Measurements from ENCODE around the gene KRTAP4-1. TPM values are rescaled to one million over a fixed set of nuclear protein-coding genes. Genes with fewer than 3 reads are reported as not detected.
"Not testable (repeated sequence)": the region's sequence is repeated elsewhere in the genome, so short reads cannot be mapped to it uniquely, and the experiment has no call there.

The KRTAP4-1 gene
- total RNA-seq, 1 donor: not detected

- peak within 1 kb of the TSS; percentile 69 for H3K27ac ChIP-seq (ENCODE audit: low read depth, low read length)
- TF ChIP-seq CTCF (IDR thresholded peaks at IDR 0.05; ENCODE audit: extremely low read depth, low read depth, low read length): no peak
- DNase-seq (ENCODE audit: insufficient read length, low spot score, missing footprints): peak; percentile 78
These were observed 44.2 kb downstream of the KRTAP4-1 start, which contains the start of gene KRTAP4-6 for GRCh38 chr17:41140360-41141131. Gene KRTAP4-6 (minus strand): TSS chr17:41140544. CDS start chr17:41140487, 57 bp downstream.

GRCh38 chr17:41139865-41140264 lies 44.8 kb downstream of the KRTAP4-1 start:
- H3K36me3 ChIP-seq (ENCODE audit: insufficient read depth, low read length); H4K20me1 ChIP-seq (ENCODE audit: insufficient read depth, low read length); H2AFZ ChIP-seq (ENCODE audit: low read length); H3K4me3 ChIP-seq (ENCODE audit: insufficient read depth, low read length); H3K79me2 ChIP-seq (ENCODE audit: insufficient read depth, low read length); DNase-seq (ENCODE audit: insufficient read length, low spot score, missing footprints); H3K4me1 ChIP-seq (ENCODE audit: insufficient read depth, low read length); H3K27me3 ChIP-seq (ENCODE audit: insufficient read depth, low read length); H3K4me2 ChIP-seq (ENCODE audit: insufficient read depth, low read length); H3K9me3 ChIP-seq (ENCODE audit: low read depth, low read length): not testable (repeated sequence)
- H3K27ac ChIP-seq (ENCODE audit: low read depth, low read length): peak overlapping the region; percentile 69

More at GRCh38 chr17:41140360-41141131, 44.2 kb downstream of the KRTAP4-1 start, which contains the start of gene KRTAP4-6:
- Histone ChIP-seq H3K4me3 (ENCODE audit: insufficient read depth, low read length) (no peak within 1 kb of the TSS), H3K79me2 (ENCODE audit: insufficient read depth, low read length) (no peaks in the 10 kb centered on the region), H3K36me3 (ENCODE audit: insufficient read depth, low read length) (no peaks in the 10 kb centered on the region), H3K9me3 (ENCODE audit: low read depth, low read length) (peaks cover 2% of the 10 kb centered on the region), H3K27me3 (ENCODE audit: insufficient read depth, low read length) (no peaks in the 10 kb centered on the region), H3K4me2 (ENCODE audit: insufficient read depth, low read length) (no peak within 1 kb of the TSS), H2AFZ (ENCODE audit: low read length) (no peak within 1 kb of the TSS), H4K20me1 (ENCODE audit: insufficient read depth, low read length) (no peaks in the 10 kb centered on the region), H3K4me1 (ENCODE audit: insufficient read depth, low read length) (peaks cover 6% of the 10 kb centered on the region)

Small RNA genes within 50 kb of the gene (small RNA-seq; reads per million reads assigned to genes)
- not detected for gene KRTAP4-17P

Other genes with a start within 250 kb of the KRTAP4-1 start
- gene KRT23, start 247.3 kb downstream of the KRTAP4-1 start, total RNA-seq: 0.36 and 0.59 TPM in 2 replicates
- gene KRT39, start 218.0 kb downstream of the KRTAP4-1 start, total RNA-seq: 0.36 TPM in 1 of 2 replicates, not detected in the other
- gene KRT40, start 200.6 kb downstream of the KRTAP4-1 start, total RNA-seq: under 0.01 TPM in 1 of 2 replicates, not detected in the other
- not detected in 2 replicates for gene KRTAP3-3, start 190.7 kb downstream of the KRTAP4-1 start, total RNA-seq
- gene KRTAP3-2, start 185.0 kb downstream of the KRTAP4-1 start, total RNA-seq: not detected in 2 replicates
- not detected in 2 replicates for gene KRTAP3-1, start 175.8 kb downstream of the KRTAP4-1 start, total RNA-seq
- 25.0 and 31.8 TPM in 2 replicates for gene KRTAP1-5, start 157.7 kb downstream of the KRTAP4-1 start, total RNA-seq
- not detected in 2 replicates for gene KRTAP1-4, start 154.7 kb downstream of the KRTAP4-1 start, total RNA-seq
- not detected in 2 replicates for gene KRTAP1-3, start 150.0 kb downstream of the KRTAP4-1 start, total RNA-seq
- 2.2 and 2.4 TPM in 2 replicates for gene KRTAP1-1, start 143.5 kb downstream of the KRTAP4-1 start, total RNA-seq
- not detected in 2 replicates for gene KRTAP2-1, start 137.6 kb downstream of the KRTAP4-1 start, total RNA-seq
- not detected in 2 replicates for gene KRTAP2-2, start 129.7 kb downstream of the KRTAP4-1 start, total RNA-seq
- gene KRTAP2-3, start 124.8 kb downstream of the KRTAP4-1 start, total RNA-seq: 0.29 TPM in 1 of 2 replicates, not detected in the other
- not detected in 2 replicates for gene KRTAP2-4, start 119.0 kb downstream of the KRTAP4-1 start, total RNA-seq
- under 0.01 and 0.72 TPM in 2 replicates for gene KRTAP4-7, start 100.8 kb downstream of the KRTAP4-1 start, total RNA-seq
- gene KRTAP4-8, start 86.8 kb downstream of the KRTAP4-1 start, total RNA-seq: not detected in 2 replicates
- not detected in 2 replicates for gene KRTAP4-16, start 82.7 kb downstream of the KRTAP4-1 start, total RNA-seq
- not detected in 2 replicates for gene KRTAP4-9, start 79.5 kb downstream of the KRTAP4-1 start, total RNA-seq
- gene KRTAP4-11, start 66.5 kb downstream of the KRTAP4-1 start, total RNA-seq: not detected in 2 replicates
- gene KRTAP4-12, start 60.7 kb downstream of the KRTAP4-1 start, total RNA-seq: not detected in 2 replicates
- not detected in 2 replicates for gene KRTAP4-6, start 44.4 kb downstream of the KRTAP4-1 start, total RNA-seq
- not detected in 2 replicates for gene KRTAP4-5, start 35.1 kb downstream of the KRTAP4-1 start, total RNA-seq
- not detected in 2 replicates for gene KRTAP4-4, start 24.2 kb downstream of the KRTAP4-1 start, total RNA-seq
- gene KRTAP4-3, start 16.7 kb downstream of the KRTAP4-1 start, total RNA-seq: not detected in 2 replicates
- not detected in 2 replicates for gene KRTAP4-2, start 6.7 kb downstream of the KRTAP4-1 start, total RNA-seq
- gene KRTAP9-1, start 5.0 kb upstream of the KRTAP4-1 start, total RNA-seq: not detected in 2 replicates
- not detected in 2 replicates for gene KRTAP9-2, start 41.7 kb upstream of the KRTAP4-1 start, total RNA-seq
- not detected in 2 replicates for gene KRTAP9-3, start 47.5 kb upstream of the KRTAP4-1 start, total RNA-seq
- not detected in 2 replicates for gene KRTAP9-8, start 53.1 kb upstream of the KRTAP4-1 start, total RNA-seq
- gene KRTAP9-4, start 64.8 kb upstream of the KRTAP4-1 start, total RNA-seq: not detected in 2 replicates
- not detected in 2 replicates for gene KRTAP9-9, start 70.5 kb upstream of the KRTAP4-1 start, total RNA-seq
- not detected in 2 replicates for gene KRTAP9-6, start 80.5 kb upstream of the KRTAP4-1 start, total RNA-seq
- not detected in 2 replicates for gene KRTAP9-7, start 90.8 kb upstream of the KRTAP4-1 start, total RNA-seq
- gene KRTAP29-1, start 117.9 kb upstream of the KRTAP4-1 start, total RNA-seq: not detected in 2 replicates
- not detected in 2 replicates for gene KRTAP16-1, start 124.4 kb upstream of the KRTAP4-1 start, total RNA-seq
- gene KRTAP17-1, start 130.8 kb upstream of the KRTAP4-1 start, total RNA-seq: not detected in 2 replicates
- gene KRT33A, start 165.9 kb upstream of the KRTAP4-1 start, total RNA-seq: not detected in 2 replicates
- gene KRT33B, start 184.9 kb upstream of the KRTAP4-1 start, total RNA-seq: 0.29 and 1.1 TPM in 2 replicates
- gene KRT34, start 197.4 kb upstream of the KRTAP4-1 start, total RNA-seq: 9.4 and 11.2 TPM in 2 replicates
- not detected in 2 replicates for gene KRT31, start 212.7 kb upstream of the KRTAP4-1 start, total RNA-seq
- not detected in 2 replicates for gene KRT37, start 239.7 kb upstream of the KRTAP4-1 start, total RNA-seq